ENCODE data around the gene BMP7.

GRCh38 chr20:57249772-57250171 is 16.7 kb downstream of the BMP7 start:
- TF ChIP-seq, protein P1, sequence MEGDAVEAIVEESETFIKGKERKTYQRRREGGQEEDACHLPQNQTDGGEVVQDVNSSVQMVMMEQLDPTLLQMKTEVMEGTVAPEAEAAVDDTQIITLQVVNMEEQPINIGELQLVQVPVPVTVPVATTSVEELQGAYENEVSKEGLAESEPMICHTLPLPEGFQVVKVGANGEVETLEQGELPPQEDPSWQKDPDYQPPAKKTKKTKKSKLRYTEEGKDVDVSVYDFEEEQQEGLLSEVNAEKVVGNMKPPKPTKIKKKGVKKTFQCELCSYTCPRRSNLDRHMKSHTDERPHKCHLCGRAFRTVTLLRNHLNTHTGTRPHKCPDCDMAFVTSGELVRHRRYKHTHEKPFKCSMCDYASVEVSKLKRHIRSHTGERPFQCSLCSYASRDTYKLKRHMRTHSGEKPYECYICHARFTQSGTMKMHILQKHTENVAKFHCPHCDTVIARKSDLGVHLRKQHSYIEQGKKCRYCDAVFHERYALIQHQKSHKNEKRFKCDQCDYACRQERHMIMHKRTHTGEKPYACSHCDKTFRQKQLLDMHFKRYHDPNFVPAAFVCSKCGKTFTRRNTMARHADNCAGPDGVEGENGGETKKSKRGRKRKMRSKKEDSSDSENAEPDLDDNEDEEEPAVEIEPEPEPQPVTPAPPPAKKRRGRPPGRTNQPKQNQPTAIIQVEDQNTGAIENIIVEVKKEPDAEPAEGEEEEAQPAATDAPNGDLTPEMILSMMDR (conservative IDR thresholded peaks at IDR 0.05; ENCODE audit: low read length) = no peak
- TF ChIP-seq EZH2phosphoT487 (IDR thresholded peaks at IDR 0.05; ENCODE audit: borderline replicate concordance) = no peak
